ENCODE results near the gene FRMPD1.

FRMPD1 gene

DNA sequence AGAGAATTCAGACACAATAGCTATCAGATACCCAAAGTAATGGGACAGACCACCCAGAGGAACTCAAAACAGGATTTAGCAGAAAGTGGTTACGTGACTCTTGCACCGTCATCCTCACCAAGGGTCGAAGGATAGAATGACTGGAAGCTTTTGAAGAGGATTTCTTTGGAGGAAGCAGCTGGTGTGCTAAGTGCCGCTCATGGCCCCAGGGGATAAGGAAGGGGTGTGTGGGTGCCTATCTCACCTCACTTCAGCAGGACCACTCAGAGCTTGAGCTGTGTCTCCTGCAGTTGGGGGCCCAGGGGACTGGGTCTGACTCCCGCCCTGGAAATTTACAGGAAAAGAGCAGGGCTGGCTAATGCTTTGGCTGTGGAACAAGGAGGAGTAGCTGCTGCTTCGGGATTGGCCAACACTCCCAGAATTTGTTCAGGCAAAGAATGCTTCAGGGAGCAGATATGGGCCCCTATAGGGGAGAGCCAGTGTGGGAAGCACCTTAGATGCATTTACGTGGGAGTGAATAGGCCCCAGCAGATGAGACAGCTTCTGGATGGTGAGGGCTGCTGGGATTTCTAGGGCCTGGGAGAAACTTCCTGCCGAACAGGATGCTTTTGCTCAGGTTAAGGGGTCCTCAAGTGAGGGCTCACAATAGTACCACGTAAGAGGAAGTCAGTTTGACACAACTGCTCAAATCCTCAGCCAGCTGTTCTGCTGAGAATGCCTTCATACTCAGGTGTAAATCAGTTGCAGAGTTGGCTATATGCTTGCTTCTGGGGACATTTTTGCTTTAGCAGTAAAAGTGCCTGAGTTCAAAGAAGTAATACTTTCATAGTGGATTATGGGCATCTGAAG is 29.3 kb upstream of the FRMPD1 start:
- no peaks in the 10 kb centered on the region for H3K9me3 Mint-ChIP-seq

DNA sequence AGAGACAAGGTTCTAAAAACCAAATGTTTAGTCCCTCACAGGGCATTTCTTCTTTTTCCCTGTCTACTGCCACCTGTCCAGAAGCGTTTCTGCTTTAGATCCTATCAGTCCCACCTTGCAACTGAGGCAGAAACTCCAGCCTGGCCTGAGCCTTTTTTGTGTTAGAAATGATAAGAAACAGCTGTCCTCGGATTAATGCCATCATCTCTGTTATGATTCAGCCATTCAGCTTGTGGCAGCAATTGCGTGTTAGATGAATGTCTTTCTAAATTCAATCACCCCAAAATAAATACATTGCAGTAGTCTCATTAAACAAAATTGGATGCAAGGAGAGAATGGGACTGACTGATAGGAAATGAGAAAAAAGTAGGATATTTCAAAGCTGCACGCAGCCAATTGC is 28.3 kb upstream of the FRMPD1 start:
- no peaks in the 10 kb centered on the region for H3K36me3 Mint-ChIP-seq
- H3K4me3 Mint-ChIP-seq, result no peak overlapping the region
- ATAC-seq, result no peak
- H3K4me1 Mint-ChIP-seq, result peaks cover 7% of the 10 kb centered on the region
- H3K27ac Mint-ChIP-seq, result no peak overlapping the region
- H3K9me3 Mint-ChIP-seq, result no peaks in the 10 kb centered on the region
- H3K27me3 Mint-ChIP-seq, result peaks cover 8% of the 10 kb centered on the region

More for the DNA sequence above, 29.3 kb upstream of the FRMPD1 start:
- no peaks in the 10 kb centered on the region for H3K36me3 Mint-ChIP-seq
- H3K4me3 Mint-ChIP-seq, result no peak overlapping the region
- ATAC-seq, result no peak
- H3K27ac Mint-ChIP-seq, result no peak overlapping the region
- H3K27me3 Mint-ChIP-seq, result peaks cover 8% of the 10 kb centered on the region
- no peaks in the 10 kb centered on the region for H3K4me1 Mint-ChIP-seq

DNA sequence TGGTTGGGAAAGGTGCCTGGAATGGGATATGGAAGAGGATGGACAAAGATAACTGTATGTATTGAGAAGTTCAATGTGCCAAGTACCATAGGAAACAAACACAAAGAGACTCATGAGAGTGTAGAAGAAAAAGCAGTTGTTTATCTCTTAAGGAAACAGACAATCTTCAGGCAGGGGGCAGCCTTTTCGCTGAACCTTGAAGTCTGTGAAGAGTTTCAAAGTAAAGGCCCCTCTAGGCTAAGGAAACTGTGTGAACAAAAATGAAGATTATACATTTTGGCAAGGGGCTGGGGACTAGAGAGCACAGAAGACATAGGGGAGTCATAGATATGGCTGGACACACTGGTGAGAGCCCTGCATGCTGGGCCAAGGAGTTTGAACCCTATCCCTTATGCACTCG is 27.5 kb upstream of the FRMPD1 start:
- no peak overlapping the region for H3K4me3 Mint-ChIP-seq
- peaks cover 7% of the 10 kb centered on the region for H3K4me1 Mint-ChIP-seq
- H3K9me3 Mint-ChIP-seq, result no peaks in the 10 kb centered on the region
- no peak for ATAC-seq
- H3K27me3 Mint-ChIP-seq, result peaks cover 1% of the 10 kb centered on the region
- H3K36me3 Mint-ChIP-seq, result no peaks in the 10 kb centered on the region
- no peak overlapping the region for H3K27ac Mint-ChIP-seq

DNA sequence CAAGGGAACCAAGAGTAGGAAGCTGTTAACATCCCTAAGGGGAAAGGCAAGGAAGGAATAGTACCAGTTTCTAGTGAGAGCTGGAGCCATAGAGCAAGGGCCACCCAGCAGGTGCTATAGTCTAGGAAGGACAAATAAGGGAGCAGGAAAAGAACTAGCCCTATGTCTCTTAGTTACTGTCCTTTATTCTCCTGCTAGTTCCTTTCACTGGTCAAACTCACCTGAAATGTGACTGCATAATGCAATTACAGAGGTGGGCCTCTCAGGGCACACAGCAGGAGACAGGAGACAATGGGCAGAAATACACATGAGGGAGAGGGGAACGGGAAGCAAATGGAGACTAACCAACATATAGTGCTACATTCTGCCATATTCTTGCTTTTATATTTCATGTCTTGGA is 26.7 kb upstream of the FRMPD1 start:
- no peak overlapping the region for H3K27ac Mint-ChIP-seq
- H3K4me1 Mint-ChIP-seq, result peaks cover 7% of the 10 kb centered on the region
- no peaks in the 10 kb centered on the region for H3K27me3 Mint-ChIP-seq
- no peak overlapping the region for H3K4me3 Mint-ChIP-seq
- no peak for ATAC-seq
- no peaks in the 10 kb centered on the region for H3K36me3 Mint-ChIP-seq
- no peaks in the 10 kb centered on the region for H3K9me3 Mint-ChIP-seq

DNA sequence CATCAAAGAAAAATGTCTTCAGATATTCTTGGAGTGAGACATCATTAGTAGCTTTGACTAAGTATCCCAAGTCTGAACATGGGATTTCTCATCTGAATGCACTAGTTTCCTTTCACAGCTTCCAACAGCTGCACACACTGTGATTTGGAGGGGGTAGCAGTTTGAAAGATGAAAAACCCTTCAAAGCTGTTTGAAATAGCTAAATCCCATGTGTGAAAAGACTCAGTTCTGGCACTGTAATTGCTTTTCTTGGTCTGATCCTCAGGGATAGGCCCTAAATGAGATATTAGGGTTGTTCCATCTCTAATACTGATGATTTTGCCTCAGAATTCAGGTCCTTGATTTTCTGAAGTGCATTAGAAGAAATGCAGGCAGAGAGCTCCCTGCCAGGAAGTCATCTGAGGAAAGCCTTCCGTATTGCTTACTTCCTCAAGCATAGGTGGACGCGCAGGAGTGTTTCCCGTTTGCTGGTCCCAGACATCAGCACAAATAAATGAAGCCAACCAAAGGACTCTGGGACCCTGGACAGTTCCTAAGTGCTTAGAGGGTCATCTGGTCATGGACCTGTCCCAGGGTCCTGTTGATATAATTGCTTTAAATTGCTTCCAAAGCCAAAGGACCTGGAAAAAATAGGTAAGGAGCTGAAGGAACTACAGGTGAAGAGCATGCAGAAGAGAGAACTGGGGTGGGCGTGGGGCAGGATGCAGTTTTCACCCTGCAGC is 25.6 kb upstream of the FRMPD1 start:
- no peaks in the 10 kb centered on the region for H3K36me3 Mint-ChIP-seq

DNA sequence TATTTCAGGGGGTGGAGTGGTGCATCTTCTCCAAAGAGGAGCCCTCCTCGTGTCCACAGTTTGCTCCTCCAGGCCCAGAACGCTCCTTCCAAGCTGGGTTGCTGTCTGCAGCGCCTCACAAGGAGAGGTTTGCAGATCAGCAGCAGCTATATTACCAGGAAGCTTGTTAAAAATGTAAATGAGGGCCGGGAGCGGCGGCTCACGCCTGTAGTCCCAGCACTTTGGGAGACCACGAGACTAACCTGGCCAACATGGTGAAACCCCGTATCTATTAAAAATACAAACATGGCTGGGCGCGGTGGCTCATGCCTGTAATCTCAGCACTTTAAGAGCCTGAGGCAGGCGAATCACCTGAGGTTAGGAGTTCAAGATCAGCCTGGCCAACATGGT is 25.0 kb upstream of the FRMPD1 start:
- no peak overlapping the region for H3K4me3 Mint-ChIP-seq
- no peaks in the 10 kb centered on the region for H3K27me3 Mint-ChIP-seq
- peaks cover 7% of the 10 kb centered on the region for H3K4me1 Mint-ChIP-seq
- no peak overlapping the region for H3K27ac Mint-ChIP-seq
- ATAC-seq, result no peak
- no peaks in the 10 kb centered on the region for H3K36me3 Mint-ChIP-seq
- no peaks in the 10 kb centered on the region for H3K9me3 Mint-ChIP-seq

More for the DNA sequence above, 25.6 kb upstream of the FRMPD1 start:
- Mint-ChIP-seq H3K27me3 (no peaks in the 10 kb centered on the region), H3K27ac (no peak overlapping the region), H3K9me3 (no peaks in the 10 kb centered on the region), H3K4me3 (no peak overlapping the region), H3K4me1 (peaks cover 7% of the 10 kb centered on the region)
- ATAC-seq, result no peak

DNA sequence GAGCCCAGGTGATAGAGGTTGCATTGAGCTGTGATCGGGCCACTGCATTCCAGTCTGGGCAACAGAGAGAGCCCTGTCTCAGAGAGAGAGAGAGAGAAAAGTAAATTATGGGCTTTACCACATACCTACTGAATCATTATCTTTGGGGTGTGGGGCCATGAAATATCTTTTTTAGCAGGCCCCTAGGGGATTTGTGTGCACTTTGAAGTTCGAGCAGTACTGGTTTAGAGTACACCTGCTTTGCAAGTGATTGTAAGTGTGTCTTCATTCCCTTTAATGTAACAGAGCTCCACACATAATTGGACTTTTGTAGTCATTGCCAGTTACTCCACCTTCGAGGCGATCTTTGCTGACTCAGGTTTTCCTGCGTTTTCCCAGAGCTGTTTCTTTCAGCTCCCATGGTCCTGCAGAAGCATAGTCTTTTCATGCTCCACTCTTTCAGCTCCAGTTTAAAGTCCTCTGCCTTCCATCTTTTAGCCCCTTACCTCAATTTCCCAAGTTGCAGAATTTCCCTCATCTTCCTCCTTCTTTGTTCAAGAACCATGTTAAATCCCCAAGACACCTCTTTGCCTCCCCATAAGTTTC is 24.0 kb upstream of the FRMPD1 start:
- no peaks in the 10 kb centered on the region for H3K36me3 Mint-ChIP-seq
- no peak overlapping the region for H3K4me3 Mint-ChIP-seq
- H3K9me3 Mint-ChIP-seq, result no peaks in the 10 kb centered on the region
- H3K4me1 Mint-ChIP-seq, result peaks cover 7% of the 10 kb centered on the region
- H3K27ac Mint-ChIP-seq, result no peak overlapping the region
- no peaks in the 10 kb centered on the region for H3K27me3 Mint-ChIP-seq
- no peak for ATAC-seq

DNA sequence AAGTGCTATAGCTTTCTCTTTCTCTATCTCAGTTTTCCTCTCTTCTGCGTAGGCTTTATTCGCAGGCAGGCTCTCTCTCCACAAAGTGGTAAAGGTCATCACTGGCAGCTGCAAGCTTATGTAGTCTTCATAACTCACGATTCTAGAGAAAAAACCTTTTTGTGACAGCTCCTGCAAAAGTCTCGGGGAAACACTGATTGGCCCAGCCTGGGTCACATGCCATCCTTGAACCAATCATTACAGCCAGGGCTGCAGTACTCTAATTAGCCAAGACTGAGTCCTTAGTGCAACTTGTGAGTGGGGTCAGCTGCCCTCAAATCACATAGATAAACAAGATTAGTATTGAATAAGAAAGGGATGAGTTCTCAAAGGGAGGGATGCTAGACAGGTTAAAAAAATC is 18.3 kb upstream of the FRMPD1 start:
- no peak overlapping the region for H3K27ac Mint-ChIP-seq
- H3K27me3 Mint-ChIP-seq, result peaks cover 19% of the 10 kb centered on the region
- no peaks in the 10 kb centered on the region for H3K9me3 Mint-ChIP-seq
- no peaks in the 10 kb centered on the region for H3K36me3 Mint-ChIP-seq
- ATAC-seq, result no peak
- H3K4me3 Mint-ChIP-seq, result no peak overlapping the region
- H3K4me1 Mint-ChIP-seq, result no peaks in the 10 kb centered on the region

DNA sequence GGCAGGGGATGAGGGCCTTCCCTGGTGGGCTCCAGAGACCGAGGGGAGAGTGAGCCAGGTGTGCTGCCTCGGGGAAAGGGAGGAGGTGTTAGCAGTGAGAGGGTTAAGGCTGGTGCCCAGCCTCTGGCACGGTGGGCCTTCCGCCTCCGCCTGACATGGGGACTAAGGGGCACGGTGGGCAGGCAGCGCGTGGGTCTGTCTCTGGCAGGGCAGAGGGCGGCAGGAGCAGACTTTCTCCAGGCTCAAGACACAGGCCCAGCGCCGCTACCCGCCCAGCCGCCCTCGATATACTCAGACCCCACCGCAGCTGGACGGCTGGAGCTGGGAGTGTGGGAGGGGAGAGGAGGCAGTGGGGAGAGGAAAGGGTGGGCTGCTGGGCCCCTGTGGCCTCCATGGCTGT is 14.9 kb upstream of the FRMPD1 start:
- peaks cover 27% of the 10 kb centered on the region for H3K27me3 Mint-ChIP-seq
- ATAC-seq, result no peak
- no peak overlapping the region for H3K4me3 Mint-ChIP-seq
- no peaks in the 10 kb centered on the region for H3K9me3 Mint-ChIP-seq
- H3K4me1 Mint-ChIP-seq, result no peaks in the 10 kb centered on the region
- H3K27ac Mint-ChIP-seq, result no peak overlapping the region
- no peaks in the 10 kb centered on the region for H3K36me3 Mint-ChIP-seq

DNA sequence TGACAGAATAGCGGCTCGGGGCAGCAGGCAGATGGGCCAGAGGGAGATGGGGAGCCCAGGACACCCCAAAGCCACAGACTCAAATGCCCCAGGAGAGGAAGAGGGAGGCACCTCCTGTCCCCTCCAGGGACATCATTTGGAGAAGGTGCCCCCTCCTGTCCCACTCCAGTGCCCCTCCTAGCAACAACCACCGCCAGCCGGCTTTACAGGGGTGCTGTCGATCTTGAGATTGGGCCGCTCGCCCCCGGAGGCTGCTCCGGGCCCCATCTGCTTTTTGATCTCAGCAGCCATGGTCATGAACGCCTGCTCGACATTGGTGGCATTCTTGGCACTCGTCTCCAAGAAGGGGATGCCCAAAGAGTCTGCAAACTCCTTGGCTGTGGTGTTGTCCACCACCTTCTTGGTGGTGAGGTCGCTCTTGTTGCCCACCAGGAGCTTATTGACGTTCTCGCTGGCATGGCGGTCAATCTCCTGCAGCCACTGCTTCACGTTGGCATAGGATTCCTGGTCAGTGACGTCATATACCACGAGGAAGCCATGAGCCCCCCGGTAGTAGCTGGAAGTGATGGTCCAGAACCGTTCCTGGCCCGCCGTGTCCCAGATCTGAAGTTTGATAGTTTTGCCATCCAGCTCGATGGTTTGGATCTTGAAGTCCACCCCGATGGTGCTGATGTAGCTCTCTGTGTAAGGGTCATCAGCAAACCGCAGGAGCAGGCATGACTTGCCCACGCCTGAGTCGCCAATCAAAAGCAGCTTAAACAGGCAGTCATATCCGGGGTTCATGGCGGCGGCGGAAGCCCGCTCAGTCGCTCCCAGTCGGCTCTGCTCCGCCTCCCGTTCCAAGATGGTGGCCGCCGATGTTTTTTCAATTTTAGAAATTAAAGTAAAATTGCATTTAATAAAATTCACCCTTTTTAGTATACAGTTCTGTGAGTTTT is 14.0 kb upstream of the FRMPD1 start:
- no peak for ATAC-seq
- Mint-ChIP-seq H3K4me3 (no peak overlapping the region), H3K27me3 (peaks cover 27% of the 10 kb centered on the region), H3K4me1 (no peaks in the 10 kb centered on the region), H3K9me3 (no peaks in the 10 kb centered on the region), H3K27ac (no peak overlapping the region), H3K36me3 (no peaks in the 10 kb centered on the region)

DNA sequence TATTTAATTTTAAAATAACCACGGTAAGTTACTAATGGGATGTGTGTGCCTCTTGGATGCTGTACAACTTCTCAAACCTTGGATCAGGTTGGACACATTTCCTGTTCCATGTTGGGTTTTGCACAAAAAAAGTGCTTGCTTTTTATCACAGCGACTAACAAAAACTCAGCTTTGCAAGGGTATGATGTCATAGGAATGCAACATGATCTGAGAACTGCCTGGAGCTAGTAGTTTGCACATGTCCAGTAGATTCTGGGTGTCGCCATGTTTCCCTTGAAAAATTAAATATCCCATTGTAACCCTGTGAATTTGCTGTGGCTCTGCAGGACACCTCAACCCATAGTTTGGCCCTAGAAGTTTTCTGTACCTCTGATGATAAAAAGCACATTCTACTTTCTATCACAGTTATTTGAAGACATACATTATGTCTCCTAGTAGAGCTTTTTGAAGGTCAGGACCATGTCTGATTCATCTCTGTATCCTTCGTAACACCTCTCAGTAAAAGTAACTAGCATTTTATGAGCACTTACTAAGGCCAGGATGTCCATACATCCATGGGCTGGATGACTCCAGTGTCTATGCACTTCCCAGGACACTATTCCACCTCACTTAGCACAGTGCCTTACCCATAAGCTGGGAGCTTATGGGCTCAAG is 11.5 kb upstream of the FRMPD1 start:
- Mint-ChIP-seq H3K36me3 (no peaks in the 10 kb centered on the region), H3K27me3 (peaks cover 42% of the 10 kb centered on the region), H3K27ac (no peak overlapping the region), H3K4me3 (no peak overlapping the region), H3K9me3 (no peaks in the 10 kb centered on the region), H3K4me1 (no peaks in the 10 kb centered on the region)
- no peak for ATAC-seq

DNA sequence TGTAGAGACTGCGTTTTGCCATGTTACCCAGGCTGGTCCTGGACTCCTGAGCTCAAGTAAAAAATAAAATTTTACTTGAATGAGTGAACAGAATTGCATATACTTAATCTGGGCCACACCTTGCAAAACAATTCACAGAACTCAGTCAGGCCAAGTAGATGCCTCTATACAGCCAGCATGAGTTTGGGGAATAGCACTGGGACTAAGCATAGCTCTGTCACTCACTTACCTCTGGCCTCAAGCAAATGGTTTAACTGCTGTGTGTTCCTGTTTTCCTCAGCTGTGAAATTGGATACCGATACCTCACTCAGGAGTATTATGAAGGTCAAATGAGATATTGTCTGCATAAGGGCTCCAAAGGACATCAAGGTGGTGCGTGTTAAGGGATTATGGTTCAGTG is 10.9 kb upstream of the FRMPD1 start:
- Mint-ChIP-seq H3K4me1 (no peaks in the 10 kb centered on the region), H3K9me3 (no peaks in the 10 kb centered on the region), H3K27me3 (peaks cover 48% of the 10 kb centered on the region), H3K36me3 (no peaks in the 10 kb centered on the region), H3K4me3 (no peak overlapping the region), H3K27ac (no peak overlapping the region)
- no peak for ATAC-seq

DNA sequence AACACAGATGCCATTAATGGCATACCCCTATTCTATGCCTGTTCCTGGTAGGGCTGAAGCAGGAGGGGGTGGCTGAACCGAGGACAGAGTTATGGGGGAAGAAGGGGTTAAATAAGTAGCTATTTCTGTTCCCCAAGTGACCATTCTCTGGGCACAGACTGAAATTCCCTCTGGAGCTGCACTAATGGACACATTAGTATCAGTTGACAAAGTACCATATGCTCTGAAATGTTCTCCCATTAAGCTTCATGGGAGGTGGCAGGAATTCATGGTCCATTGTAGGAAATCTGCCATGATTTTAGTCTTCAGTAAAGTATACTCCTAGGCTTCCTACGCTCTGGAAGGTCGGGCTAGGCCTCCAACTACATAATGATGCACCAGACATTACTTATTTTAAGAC is 10.5 kb upstream of the FRMPD1 start:
- no peak for ATAC-seq
- H3K27me3 Mint-ChIP-seq, result peaks cover 51% of the 10 kb centered on the region
- H3K27ac Mint-ChIP-seq, result no peak overlapping the region
- H3K36me3 Mint-ChIP-seq, result no peaks in the 10 kb centered on the region
- H3K4me1 Mint-ChIP-seq, result no peaks in the 10 kb centered on the region
- H3K4me3 Mint-ChIP-seq, result no peak overlapping the region
- no peaks in the 10 kb centered on the region for H3K9me3 Mint-ChIP-seq

DNA sequence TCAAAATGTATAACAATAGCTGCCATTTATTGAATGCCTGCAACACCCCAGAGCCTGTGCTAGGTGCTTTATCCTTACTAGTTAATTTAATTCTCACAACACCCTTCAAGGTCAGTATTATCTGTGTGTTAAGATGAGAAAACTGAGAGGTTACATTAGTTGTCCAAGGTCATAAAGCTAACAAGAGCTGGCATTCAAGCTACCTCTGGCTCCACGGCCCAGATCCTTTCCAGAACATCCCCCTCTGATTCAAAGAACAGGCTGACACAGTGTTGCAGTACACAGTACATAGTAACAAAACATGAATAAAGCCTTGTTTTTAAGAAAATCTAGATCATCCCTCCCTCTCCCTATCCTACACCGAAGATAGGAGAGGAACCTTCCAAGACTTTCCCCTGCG is 9.4 kb upstream of the FRMPD1 start:
- Mint-ChIP-seq H3K4me1 (no peaks in the 10 kb centered on the region), H3K27ac (no peak overlapping the region), H3K4me3 (no peak overlapping the region), H3K27me3 (peaks cover 42% of the 10 kb centered on the region), H3K9me3 (no peaks in the 10 kb centered on the region), H3K36me3 (no peaks in the 10 kb centered on the region)
- no peak for ATAC-seq
